ENCODE results near the gene GRHPR.

DNA sequence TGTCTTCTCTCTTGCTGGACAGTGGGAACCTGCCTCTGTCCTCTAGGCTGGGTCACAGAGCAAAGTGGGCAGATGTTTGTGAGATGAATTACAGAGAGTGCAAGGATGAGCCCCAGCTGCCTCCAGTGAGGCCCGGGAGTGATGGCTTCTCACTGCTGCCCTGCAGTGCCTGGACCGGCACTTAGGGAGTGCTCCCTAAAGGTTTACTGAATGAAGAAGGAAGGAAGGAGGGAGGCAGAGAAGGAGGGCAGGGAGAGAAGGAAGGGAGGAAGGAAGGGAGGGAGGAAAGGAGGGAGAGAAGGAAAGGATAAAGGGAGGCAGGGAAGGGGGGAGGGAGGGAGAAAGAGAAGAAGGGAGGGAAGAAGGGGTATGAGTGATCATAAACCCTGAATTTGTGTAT lies 42.7 kb upstream of the GRHPR start:
- TF ChIP-seq CREM (IDR thresholded peaks at IDR 0.05; ENCODE audit: low read depth) (no peak), CEBPB (IDR thresholded peaks at IDR 0.05; ENCODE audit: borderline replicate concordance in 1 of 2, low read depth in 2 of 2, low read length in 2 of 2) (no peak), POLR2AphosphoS2 (IDR thresholded peaks at IDR 0.05; ENCODE audit: low read depth, low read length) (no peak), PAX5 (IDR thresholded peaks at IDR 0.05; ENCODE audit: borderline replicate concordance, low read depth, low read length) (no peak), NR2C2 (IDR thresholded peaks at IDR 0.05; ENCODE audit: borderline replicate concordance, control insufficient read depth, insufficient read length, low read depth) (no peak)
- TF ChIP-seq, protein P1, sequence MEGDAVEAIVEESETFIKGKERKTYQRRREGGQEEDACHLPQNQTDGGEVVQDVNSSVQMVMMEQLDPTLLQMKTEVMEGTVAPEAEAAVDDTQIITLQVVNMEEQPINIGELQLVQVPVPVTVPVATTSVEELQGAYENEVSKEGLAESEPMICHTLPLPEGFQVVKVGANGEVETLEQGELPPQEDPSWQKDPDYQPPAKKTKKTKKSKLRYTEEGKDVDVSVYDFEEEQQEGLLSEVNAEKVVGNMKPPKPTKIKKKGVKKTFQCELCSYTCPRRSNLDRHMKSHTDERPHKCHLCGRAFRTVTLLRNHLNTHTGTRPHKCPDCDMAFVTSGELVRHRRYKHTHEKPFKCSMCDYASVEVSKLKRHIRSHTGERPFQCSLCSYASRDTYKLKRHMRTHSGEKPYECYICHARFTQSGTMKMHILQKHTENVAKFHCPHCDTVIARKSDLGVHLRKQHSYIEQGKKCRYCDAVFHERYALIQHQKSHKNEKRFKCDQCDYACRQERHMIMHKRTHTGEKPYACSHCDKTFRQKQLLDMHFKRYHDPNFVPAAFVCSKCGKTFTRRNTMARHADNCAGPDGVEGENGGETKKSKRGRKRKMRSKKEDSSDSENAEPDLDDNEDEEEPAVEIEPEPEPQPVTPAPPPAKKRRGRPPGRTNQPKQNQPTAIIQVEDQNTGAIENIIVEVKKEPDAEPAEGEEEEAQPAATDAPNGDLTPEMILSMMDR (IDR thresholded peaks at IDR 0.05 in 2 of 3, conservative IDR thresholded peaks at IDR 0.05 in 1 of 3; ENCODE audit: control insufficient read depth in 2 of 3, extremely low read depth in 1 of 3, insufficient read depth in 1 of 3, low read depth in 3 of 3, low read length in 3 of 3): no peak

Measured in GM12878 (cell line).